Uterus (tissue), 4 donors: ENCODE results near the gene PPP6R2. TPM values are rescaled to one million over a fixed set of nuclear protein-coding genes. Genes with fewer than 3 reads are reported as not detected.
"Not testable (repeated sequence)": the region's sequence is repeated elsewhere in the genome, so short reads cannot be mapped to it uniquely, and the experiment has no call there.

Source experiments
- DNase-seq, 2 donors: peaks; one replicate each; pipeline ENCODE4 v3.0.0-alpha.2; 2019 to 2020
- H3K27ac ChIP-seq, 2 donors: fragments of 200-600 bp; sonication (generic); 1 replicate in 1 of 2; 2 replicates in 1 of 2; pipeline ENCODE4 v1.5.1; 2016 to 2018
- H3K27me3 ChIP-seq, 2 donors: fragments of 200-600 bp; sonication (generic); one replicate each; pipeline ENCODE4 v1.5.1; 2018 to 2019; ENCODE audit warnings: control low read depth in 1 of 2
- H3K36me3 ChIP-seq, 2 donors: fragments of 200-600 bp; sonication (generic); one replicate each; pipeline ENCODE4 v1.5.1; 2019; ENCODE audit warnings: control low read depth in 1 of 2
- H3K4me1 ChIP-seq, 2 donors: fragments of 200-600 bp; sonication (generic); one replicate each; pipeline ENCODE4 v1.5.1; 2018 to 2019; ENCODE audit warnings: control low read depth in 1 of 2
- H3K4me3 ChIP-seq, 2 donors: fragments of 200-600 bp; sonication (generic); 1 replicate in 1 of 2; 2 replicates in 1 of 2; pipeline ENCODE4 v1.5.1; 2018 to 2019; ENCODE audit warnings: mild to moderate bottlenecking in 1 of 2
- H3K9me3 ChIP-seq, 2 donors: fragments of 200-600 bp; sonication (generic); one replicate each; pipeline ENCODE4 v1.5.1; 2019; ENCODE audit warnings: control low read depth in 1 of 2
- POLR2A ChIP-seq, 2 donors: fragments of 450-650 bp; IDR thresholded peaks; one replicate each; pipeline ENCODE4 v1.6.1; 2016; ENCODE audit warnings: antibody characterized with exemption in 2 of 2, mild to moderate bottlenecking in 1 of 2, moderate library complexity in 1 of 2
- intact Hi-C: fragments of 100-400 bp; cut with DNase I; formaldehyde crosslinking; loops from one replicate; pipeline ENCODE4 v1.15.1; 2023; ENCODE audit warnings: low total_unique reads
- total RNA-seq, 4 donors: library from RNA; depleted of rRNA in 3 of 4; stranded (reverse); fragments of >200 nt in 3 of 4; gene quantifications; one replicate each; pipeline versions ENCODE4 v1.1.0 to v1.2.4, GENCODE V29; 2014 to 2023
- TF ChIP-seq, protein P1 (sequence below), 4 experiments: fragments of 200-600 bp in 2 of 4; fragments of 450-650 bp in 2 of 4; sonication (generic) in 2 of 4; IDR thresholded peaks; one replicate each; pipeline ENCODE4 v1.5.1; 2016 to 2019; ENCODE audit warnings: antibody characterized with exemption in 4 of 4, mild to moderate bottlenecking in 2 of 4, moderate library complexity in 1 of 4
- donor health status: DM: yes; HTN: yes; CAD: no.

PPP6R2 gene
- total RNA-seq, 4 donors from 2014 or later: 42.4 to 73.1 (median 47.2) TPM

DNA sequence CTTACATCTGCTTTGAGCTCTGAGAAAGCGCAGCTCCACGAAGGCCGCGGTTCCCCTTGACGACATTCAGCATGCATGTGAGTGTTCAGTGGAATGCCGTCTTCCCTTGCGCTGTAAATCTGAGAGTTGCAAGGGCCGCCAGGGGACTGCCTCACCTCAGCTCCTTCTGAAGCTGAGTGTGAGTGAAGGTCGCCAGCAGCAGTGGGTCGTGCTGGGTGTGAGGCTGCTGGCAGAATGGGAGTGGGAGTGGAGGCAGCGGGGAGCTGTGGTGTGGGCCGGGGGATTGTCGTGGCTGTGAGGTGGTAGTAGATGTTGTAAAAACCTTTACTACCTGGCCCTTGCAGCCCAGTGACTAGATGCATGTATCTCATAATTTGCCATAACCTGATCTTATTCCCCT is 65.2 kb downstream of the PPP6R2 start:
- H3K9me3 ChIP-seq: no peaks in the 10 kb centered on the region
- no peaks in the 10 kb centered on the region for H3K36me3 ChIP-seq
- TF ChIP-seq, protein P1, sequence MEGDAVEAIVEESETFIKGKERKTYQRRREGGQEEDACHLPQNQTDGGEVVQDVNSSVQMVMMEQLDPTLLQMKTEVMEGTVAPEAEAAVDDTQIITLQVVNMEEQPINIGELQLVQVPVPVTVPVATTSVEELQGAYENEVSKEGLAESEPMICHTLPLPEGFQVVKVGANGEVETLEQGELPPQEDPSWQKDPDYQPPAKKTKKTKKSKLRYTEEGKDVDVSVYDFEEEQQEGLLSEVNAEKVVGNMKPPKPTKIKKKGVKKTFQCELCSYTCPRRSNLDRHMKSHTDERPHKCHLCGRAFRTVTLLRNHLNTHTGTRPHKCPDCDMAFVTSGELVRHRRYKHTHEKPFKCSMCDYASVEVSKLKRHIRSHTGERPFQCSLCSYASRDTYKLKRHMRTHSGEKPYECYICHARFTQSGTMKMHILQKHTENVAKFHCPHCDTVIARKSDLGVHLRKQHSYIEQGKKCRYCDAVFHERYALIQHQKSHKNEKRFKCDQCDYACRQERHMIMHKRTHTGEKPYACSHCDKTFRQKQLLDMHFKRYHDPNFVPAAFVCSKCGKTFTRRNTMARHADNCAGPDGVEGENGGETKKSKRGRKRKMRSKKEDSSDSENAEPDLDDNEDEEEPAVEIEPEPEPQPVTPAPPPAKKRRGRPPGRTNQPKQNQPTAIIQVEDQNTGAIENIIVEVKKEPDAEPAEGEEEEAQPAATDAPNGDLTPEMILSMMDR (IDR thresholded peaks at IDR 0.05): no peak
- no peak for TF ChIP-seq POLR2A (IDR thresholded peaks at IDR 0.05)
- H3K27ac ChIP-seq: no peak overlapping the region
- H3K27me3 ChIP-seq: no peaks in the 10 kb centered on the region
- intact Hi-C loops: no loop called here
- no peak overlapping the region for H3K4me3 ChIP-seq
- no peak for DNase-seq
- no peaks in the 10 kb centered on the region for H3K4me1 ChIP-seq

DNA sequence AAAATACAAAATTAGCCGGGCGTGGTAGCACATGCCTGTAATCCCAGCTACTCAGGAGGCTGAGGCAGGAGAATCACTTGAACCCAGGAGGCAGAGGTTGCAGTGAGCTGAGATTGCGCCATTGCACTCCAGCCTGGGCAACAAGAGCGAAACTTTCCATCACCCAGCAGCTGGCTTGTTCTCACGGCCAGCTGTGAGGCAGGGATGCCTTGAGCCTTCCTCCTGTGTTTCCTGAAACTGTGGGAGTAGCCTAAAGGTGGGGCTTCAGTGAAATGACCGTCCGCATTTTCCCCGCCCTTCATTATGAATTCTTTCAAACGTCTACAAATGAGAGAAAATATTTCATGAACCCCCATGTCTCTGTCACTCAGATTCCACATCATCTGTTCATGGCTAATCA is 65.8 kb downstream of the PPP6R2 start:
- H3K4me3 ChIP-seq, H3K4me1 ChIP-seq, intact Hi-C loops, H3K27me3 ChIP-seq, DNase-seq, H3K27ac ChIP-seq, H3K9me3 ChIP-seq, H3K36me3 ChIP-seq: not testable (repeated sequence)

DNA sequence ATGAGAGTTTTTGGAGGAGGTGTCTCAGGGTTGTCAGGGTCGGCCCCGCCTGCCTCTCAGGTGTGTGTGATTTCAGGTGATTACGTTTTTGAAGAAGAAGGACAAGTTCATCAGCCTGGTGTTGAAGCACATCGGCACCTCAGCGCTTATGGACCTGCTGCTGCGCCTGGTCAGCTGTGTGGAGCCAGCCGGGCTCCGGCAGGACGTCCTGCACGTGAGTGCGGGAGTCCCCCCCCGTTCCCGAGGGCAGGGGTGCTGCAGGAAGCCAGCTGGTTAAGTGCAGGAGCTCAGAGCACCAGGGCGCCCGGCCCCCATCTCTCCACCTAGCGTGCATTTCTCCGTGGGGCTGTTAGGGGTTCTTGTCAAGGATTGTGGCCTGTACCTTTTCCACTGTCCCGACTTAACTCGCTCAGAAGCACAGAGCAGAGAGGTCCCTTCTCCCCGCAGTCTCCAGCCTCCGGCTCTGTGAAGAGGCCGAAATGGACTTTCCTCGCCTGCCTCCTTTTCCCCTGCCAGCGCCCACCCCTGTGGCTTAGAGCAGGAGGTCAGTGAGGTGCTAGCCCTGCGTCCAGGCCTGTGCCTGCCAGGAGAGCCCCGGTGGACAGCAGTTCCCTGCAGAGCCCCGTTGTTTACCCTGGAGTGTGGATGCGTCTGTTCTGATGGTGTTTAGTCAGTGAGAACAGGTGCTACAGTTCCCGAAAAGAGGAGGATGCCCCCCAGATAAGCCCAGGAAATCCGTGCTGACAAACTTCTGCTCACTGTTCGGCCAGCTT is 71.5 kb downstream of the PPP6R2 start:
- Histone ChIP-seq H3K4me3 (no peak overlapping the region), H3K36me3 (no peaks in the 10 kb centered on the region), H3K9me3 (no peaks in the 10 kb centered on the region), H3K27ac (no peak overlapping the region), H3K27me3 (no peaks in the 10 kb centered on the region), H3K4me1 (no peaks in the 10 kb centered on the region)
- DNase-seq: no peak
- no peak for TF ChIP-seq POLR2A (IDR thresholded peaks at IDR 0.05)
- TF ChIP-seq, protein P1 (IDR thresholded peaks at IDR 0.05): no peak
- intact Hi-C loops: no loop called here

DNA sequence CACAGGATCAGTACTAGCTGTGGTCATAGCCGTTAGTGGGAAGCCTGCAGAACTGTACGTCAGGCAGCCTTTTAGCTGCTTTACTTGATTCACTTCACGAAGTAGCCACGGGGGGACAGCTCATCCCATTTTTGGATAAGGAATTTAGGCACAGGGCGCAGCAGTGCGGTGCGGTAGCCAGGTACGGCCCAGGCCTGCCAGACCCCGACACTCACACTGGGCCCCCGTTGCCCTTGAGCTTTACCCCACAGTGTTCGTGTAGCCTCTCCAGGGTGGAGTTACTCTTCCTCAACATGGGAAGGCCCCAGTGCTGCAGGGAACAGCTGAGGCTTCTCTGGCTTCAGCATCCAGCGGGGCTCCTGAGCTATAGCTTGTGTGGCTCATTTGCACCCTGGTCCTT is 72.3 kb downstream of the PPP6R2 start:
- TF ChIP-seq, protein P1 (IDR thresholded peaks at IDR 0.05): no peak
- TF ChIP-seq POLR2A (IDR thresholded peaks at IDR 0.05): no peak
- H3K27ac ChIP-seq: no peak overlapping the region
- no peaks in the 10 kb centered on the region for H3K27me3 ChIP-seq
- H3K9me3 ChIP-seq: no peaks in the 10 kb centered on the region
- DNase-seq: no peak
- H3K4me3 ChIP-seq: no peak overlapping the region
- no peaks in the 10 kb centered on the region for H3K4me1 ChIP-seq
- H3K36me3 ChIP-seq: no peaks in the 10 kb centered on the region
- intact Hi-C loops: no loop called here

DNA sequence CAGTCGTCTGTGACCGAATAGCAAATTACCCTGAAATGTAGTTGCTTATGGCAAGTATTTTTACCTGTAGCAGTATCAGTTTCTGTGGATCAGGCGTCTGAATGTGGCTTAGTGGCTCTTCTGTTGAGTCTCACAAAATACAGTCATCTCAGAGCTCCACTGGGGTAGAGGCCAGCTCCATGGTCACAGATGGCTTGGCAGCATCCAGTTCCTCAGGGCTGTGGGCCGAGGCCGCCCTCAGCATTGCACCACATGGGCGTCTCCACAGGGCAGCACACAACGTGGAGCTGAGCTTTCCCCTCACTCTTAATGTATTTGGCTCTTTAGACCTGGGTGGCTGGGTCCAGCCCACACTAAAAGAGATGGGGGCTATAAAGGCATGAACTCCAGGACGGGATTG is 73.9 kb downstream of the PPP6R2 start:
- TF ChIP-seq, protein P1 (IDR thresholded peaks at IDR 0.05): no peak
- no peak for TF ChIP-seq POLR2A (IDR thresholded peaks at IDR 0.05)
- no peak for DNase-seq
- Histone ChIP-seq H3K27ac (no peak overlapping the region), H3K27me3 (no peaks in the 10 kb centered on the region), H3K36me3 (no peaks in the 10 kb centered on the region), H3K4me1 (no peaks in the 10 kb centered on the region), H3K9me3 (no peaks in the 10 kb centered on the region), H3K4me3 (no peak overlapping the region)
- intact Hi-C loops: no loop called here
